ENCODE measurements around the gene ALOX15. TPM values are rescaled to one million over a fixed set of nuclear protein-coding genes. Genes with fewer than 3 reads are reported as not detected.
A peak's percentile ranks its signal among the peaks of the same experiment; 100 is the strongest.

The ALOX15 gene
- total RNA-seq, 1 experiment from 2014 or later: 0.31 TPM

- Histone ChIP-seq H3K18ac (ENCODE audit: insufficient read length, low read depth, low read length) (no peak overlapping the region), H3K4ac (ENCODE audit: low read depth, low read length) (no peak overlapping the region), H3K14ac (ENCODE audit: insufficient read depth, low read length) (no peak overlapping the region), H3K79me2 (ENCODE audit: insufficient read depth, low read length) (no peaks in the 10 kb centered on the region), H2BK5ac (ENCODE audit: insufficient read length, low read length) (no peak overlapping the region), H3K23ac (ENCODE audit: insufficient read length, low read depth, low read length) (no peak overlapping the region), H3T11ph (ENCODE audit: low read length) (no peak overlapping the region), H3K79me1 (ENCODE audit: insufficient read depth, low read depth, low read length, poor library complexity, severe bottlenecking) (no peaks in the 10 kb centered on the region), H2BK12ac (ENCODE audit: insufficient read length, low read depth, low read length) (no peak overlapping the region), H3K27ac (ENCODE audit: insufficient read length, low read depth, low read length) (no peak overlapping the region), H3K9ac (ENCODE audit: extremely low read depth, insufficient read length, low read length) (no peak overlapping the region), H4K8ac (replicated peaks; ENCODE audit: insufficient read length, low read depth, low read length) (no peak overlapping the region), H3K27me3 (ENCODE audit: insufficient read depth, low read length) (no peaks in the 10 kb centered on the region), H3K23me2 (ENCODE audit: insufficient read length, low read depth, low read length, poor library complexity, severe bottlenecking) (no peaks in the 10 kb centered on the region), H2AFZ (ENCODE audit: low read length) (no peak overlapping the region), H3K9me3 (ENCODE audit: control insufficient read depth, low read depth, low read length) (no peaks in the 10 kb centered on the region), H4K5ac (ENCODE audit: insufficient read length, low read depth, low read length) (no peak overlapping the region), H2BK15ac (ENCODE audit: low read depth, low read length) (no peak overlapping the region), H2BK120ac (ENCODE audit: low read depth, low read length, poor library complexity, severe bottlenecking) (no peak overlapping the region), H2BK20ac (ENCODE audit: low read depth, low read length, poor library complexity, severe bottlenecking) (no peak overlapping the region), H3K4me1 (ENCODE audit: insufficient read depth, low read length) (peaks cover 3% of the 10 kb centered on the region; the same call in 1 of the 2 replicates), H4K91ac (ENCODE audit: insufficient read length, low read depth, low read length) (no peak overlapping the region), H3K4me2 (ENCODE audit: insufficient read depth, insufficient read length, low read length) (peak overlapping the region; percentile 27), H3K56ac (ENCODE audit: insufficient read length, low read depth, low read length) (no peak overlapping the region), H4K20me1 (ENCODE audit: control insufficient read depth, insufficient read depth, insufficient read length) (no peaks in the 10 kb centered on the region), H2AK5ac (ENCODE audit: insufficient read length, low read length) (no peak overlapping the region)
- Mint-ChIP-seq H3K4me1 (peaks cover 27 to 45% of the 10 kb centered on the region in 2 experiments), H3K27ac (no peak overlapping the region), H3K36me3 (ENCODE audit: insufficient read depth in 1 of 3, low read depth in 3 of 3) (peaks cover 0 to 4% (median 0%) of the 10 kb centered on the region in 3 experiments; a peak in 1 of 7 replicates), H3K9me3 (peaks cover 0 to 2% of the 10 kb centered on the region in 2 experiments; a peak in 2 of 5 replicates), H3K27me3 (ENCODE audit: low read depth) (peaks cover 15% of the 10 kb centered on the region), H3K4me3 (peak overlapping the region in 1 of 2 experiments; percentile 61; a peak in 3 of 5 replicates)
- no peak; the same call in 2 of the 3 replicates for TF ChIP-seq CTCF (conservative IDR thresholded peaks at IDR 0.05)
- no CpG with 5 or more reads among the region's 13 CpGs for WGBS (ENCODE audit: extremely low coverage, insufficient read length, low lambda C conversion rate)
- peak; percentile 58 for DNase-seq
Observed at GRCh38 chr17:4600563-4600962, 40.9 kb downstream of the ALOX15 start.
